GM21528 (cell line): ENCODE measurements around the gene PRR23E.

Source experiments
- ATAC-seq: cut with Tn5 transposase; IDR thresholded peaks from one replicate; pipeline ENCODE4 v1.9.1; 2021; ENCODE audit warnings: mild to moderate bottlenecking, moderate library complexity; ENCODE audit not compliant: unreplicated experiment, low FRiP score

PRR23E gene

GRCh38 chr3:127207727-127208482, 15.0 kb downstream of the PRR23E start:
- no peak for ATAC-seq

- no peak for ATAC-seq
Observed at GRCh38 chr3:127208483-127209100, 15.7 kb downstream of the PRR23E start.

GRCh38 chr3:127209155-127209839, 16.4 kb downstream of the PRR23E start:
- no peak for ATAC-seq

DNA sequence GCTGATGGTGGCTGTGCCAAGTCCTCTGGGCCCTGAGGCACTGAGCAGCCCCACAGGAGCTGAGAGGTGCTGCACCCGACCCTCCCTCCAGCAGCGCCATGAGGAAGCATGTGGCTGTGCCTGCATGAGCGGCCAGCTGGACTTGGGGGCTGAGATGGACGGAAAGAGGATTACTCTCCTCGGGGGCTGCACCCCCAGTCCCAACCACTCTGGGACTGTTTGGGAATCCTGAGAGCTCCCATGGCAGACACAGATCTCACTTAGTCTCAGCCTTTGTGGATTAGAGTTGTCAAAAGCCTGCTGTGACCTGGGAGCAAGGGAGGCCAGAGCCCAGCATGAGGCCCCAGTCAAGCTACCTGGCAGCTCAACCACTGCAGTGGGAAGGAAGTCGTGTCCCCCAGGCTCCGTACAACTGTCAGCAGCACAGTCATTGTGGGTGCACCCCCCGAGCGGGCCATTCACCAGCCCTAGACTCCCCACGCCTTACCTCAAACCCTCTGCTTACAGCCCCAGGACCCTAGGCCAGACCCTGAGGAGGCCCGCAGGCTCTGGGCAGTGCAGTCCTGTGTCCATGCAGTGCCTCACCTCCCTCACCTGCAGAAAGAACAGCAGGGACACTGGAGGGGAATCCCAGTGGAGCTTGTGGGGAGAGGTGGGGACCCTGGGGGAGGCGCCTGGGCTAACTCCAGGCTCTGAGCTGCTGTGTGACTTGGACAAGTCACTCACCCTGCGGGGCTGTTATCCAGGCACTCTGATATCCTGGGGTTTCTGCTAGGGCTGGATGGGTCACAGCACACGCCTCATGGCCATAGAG, 17.1 kb downstream of the PRR23E start:
- ATAC-seq: no peak

DNA sequence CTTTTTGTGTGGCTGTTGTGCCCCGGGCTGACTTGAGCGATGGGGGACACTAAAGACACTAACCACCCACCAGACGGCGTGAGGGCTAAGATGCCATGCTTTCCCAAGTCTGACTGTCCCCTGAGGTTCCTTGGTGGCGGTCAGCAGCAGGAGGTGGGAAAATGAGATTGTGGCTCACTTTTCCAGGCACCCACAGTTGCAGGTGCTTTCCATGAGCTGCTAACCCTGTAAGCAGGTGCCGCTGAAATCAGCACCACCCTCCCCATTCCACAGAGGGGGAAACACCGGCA, 17.7 kb downstream of the PRR23E start:
- no peak for ATAC-seq

DNA sequence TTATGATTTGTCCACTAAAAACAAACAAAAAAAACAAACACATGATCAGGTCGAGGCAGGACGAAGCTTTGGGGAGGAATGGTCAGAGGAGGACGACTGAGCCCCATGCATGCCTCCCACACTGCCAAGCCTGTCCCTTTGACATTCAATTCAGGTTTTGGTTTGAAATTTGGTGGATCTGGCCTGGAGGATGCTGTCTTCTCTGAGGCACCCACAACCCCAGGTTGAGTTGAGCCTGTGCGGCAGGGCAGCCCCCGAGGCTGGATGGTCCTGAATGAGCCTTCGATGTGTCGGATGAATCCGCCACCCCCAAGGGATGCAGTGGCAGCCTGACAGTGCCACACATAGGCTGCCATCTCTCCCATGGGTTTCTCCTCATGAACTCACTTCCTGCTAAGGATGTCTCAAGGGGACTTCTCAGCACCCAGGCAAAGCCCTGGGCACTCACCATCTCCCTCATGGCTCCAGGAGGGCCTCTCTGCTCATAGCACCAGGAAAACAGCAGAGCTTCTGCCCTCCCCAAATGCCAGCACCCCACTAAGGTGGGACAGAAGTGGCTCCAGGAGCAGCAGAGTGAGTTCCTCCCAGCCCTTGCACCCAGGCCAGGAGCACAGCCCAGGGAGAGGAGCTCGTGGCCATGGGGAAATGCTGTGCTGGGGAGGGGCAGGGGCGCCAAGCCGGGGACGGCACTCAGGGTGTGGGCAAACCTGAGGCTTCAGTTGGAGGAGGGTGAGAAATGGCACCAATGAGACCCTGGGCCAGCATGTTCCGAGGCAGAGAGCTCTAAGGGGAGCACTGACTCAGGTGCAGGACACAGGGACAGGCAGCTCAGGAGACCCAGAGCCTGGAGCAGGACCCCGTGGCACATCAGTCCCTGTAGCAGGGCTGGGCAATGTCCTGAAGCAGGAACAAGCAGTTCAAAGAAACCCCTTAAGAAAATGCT, 18.5 kb downstream of the PRR23E start:
- ATAC-seq: no peak

DNA sequence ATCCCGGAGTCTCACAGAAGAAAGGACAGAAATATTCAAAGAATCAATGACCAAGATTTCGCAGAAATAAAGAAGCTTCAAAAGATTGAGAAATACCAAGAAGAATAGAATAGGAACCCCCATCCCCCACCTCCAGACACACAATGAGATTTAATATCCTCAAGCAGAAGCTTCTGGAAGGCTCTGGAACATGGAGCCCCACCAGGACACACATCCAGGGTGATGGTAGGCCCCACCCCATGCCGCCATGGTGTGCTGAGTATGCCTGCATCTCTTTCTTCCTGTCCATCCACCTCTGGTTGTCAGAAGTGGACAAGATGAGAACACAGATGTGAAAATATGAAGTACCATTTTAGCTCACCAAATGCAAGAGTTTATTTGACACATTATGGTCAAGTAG, 19.3 kb downstream of the PRR23E start:
- ATAC-seq: no peak

DNA sequence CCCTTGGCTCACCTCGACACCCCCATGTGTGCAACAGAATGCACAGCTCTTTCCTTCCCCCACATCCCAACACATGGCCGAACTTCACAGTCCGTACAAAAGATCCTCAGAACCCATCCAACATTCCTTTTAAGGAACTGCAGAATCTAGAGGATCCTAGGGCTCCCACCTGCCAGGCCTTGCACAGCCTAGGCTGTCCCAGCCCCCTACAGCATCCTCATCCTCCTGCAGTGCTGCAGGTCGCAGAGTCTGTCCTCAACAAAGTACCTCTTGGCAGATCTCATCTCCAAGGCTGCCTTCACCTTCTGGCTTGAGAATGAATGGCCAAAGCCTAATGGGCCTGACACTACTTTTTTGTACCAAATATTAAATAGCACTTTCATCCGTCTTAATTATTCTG, 19.8 kb downstream of the PRR23E start:
- no peak for ATAC-seq

DNA sequence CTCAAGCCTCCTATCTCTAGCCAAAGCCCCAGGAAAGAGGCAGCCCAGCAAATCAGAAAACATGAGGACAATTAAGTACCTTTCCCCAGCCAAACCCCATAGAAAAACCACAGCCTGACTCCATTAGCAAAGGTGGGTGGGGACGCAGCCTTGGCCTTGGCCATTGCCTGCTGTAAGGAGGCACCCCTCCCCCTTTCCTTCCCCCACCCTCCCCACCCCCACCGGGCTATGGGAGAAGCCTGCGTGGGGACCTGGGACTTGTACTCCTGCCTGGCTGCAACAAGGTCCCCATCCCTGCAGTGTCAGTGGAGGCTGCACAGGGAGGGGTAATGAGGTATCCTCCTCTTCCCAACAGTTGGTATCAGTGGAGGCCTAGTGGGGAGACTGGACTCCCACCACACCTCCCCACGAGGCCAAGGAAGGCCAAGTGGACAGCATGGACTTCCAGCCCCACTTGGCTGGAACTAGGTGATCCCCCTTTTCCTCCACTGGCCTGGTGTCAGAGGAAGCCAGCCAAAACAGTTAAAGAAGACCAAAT, 20.5 kb downstream of the PRR23E start:
- ATAC-seq: no peak

- no peak for ATAC-seq
Observed at GRCh38 chr3:127214975-127215374, 22.0 kb downstream of the PRR23E start.

- no peak for ATAC-seq
Observed at GRCh38 chr3:127215714-127216414, 22.9 kb downstream of the PRR23E start.

GRCh38 chr3:127216415-127217261, 23.7 kb downstream of the PRR23E start:
- ATAC-seq: no peak

DNA sequence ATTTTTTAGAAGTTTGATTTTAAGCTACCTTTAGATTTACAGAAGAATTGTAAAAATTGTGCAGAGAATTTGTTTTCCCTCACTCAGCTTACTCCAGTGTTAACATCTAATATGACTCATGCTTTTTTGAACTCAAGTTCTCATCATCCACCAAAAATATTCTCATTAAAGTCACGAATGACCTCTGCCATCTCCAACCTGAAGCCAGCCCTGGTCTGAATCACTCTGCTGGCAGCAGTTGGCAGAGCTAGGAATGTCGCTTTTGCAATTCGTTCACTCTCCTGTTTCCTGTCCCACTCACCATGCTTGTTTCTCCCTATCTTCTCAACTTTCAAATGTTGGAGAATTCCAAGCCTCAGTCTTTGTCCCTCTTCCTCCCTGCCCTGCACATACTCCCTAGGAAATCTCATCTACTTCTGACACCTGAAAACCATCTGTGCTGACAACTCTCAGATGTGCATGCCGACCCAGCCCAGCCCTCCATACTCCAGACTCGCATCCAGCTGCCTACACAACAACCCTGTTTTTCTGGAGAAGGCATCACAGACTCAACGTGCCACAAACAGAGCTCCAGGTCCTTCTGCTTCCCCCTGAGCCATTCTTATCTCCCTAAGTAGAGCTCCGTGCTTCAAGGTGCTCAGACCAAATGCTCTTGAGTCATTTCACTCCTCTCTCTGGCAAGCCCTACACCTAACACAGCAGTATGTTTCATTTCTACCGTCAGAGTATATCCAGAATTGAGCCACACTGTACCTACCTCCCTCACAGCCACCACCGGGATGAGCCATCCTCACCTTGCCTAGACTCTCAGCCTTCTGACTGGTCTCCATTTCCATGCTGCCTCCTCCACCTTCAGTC, 24.9 kb downstream of the PRR23E start:
- no peak for ATAC-seq

DNA sequence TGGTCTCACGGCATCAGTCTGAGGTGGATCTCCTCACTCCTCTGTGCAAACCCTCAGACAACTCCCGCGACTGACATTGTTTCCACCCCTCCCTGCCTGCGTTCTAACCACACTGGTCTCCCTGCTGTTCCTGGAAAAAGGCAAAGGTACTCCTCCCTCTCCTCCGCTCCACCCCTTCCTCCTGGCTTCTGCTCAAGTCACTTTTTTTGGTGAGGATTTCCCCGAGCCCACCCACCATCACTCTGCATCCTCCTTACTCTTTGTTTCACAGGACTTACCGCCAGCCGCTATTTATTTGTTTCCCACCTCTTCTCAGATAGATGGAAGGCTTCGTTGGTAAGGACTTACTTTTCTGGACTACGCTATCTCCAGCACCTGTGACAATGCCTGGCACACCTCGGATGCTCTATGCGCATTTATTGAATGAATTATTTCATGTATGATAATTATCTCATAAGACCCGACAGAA, 25.6 kb downstream of the PRR23E start:
- no peak for ATAC-seq

DNA sequence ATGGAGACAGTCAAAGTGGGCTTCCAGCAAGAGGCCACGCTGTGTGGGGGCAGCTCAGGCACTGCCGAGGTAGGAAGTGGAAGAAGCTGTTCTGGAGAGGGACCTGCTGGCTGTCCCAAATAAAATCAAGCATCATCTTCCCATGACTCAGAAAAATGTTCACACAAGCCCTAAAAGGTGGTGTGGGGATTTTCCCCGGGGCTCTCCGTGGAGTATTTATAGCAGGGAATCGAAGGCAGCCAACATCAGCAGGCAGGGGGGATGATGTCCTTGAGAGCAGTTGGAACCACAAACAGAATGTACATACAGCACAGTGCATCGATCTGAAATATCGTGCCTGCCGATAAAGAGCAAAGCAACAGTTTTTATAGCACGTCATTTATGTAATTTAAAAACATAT, 27.6 kb downstream of the PRR23E start:
- ATAC-seq: no peak

DNA sequence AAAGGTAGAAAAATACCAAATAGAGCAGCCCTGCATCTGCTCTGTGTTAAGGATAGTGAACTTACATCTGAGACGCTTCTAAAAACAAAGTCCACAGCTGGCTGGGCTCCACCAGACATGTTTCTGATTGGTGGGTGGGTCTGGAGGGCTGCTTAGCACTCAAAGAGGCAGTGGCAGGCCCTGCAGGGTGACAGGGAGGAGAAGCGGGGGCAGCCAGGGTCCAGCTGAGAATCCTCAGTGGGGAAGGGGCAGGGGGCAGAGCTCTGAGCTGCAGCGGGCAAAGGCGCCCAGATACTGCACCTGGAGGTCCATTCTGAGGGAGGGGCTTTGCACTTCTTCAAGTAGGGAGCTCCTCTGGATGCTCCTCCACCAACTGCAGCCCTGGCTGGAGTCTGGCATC, 28.1 kb downstream of the PRR23E start:
- no peak for ATAC-seq

DNA sequence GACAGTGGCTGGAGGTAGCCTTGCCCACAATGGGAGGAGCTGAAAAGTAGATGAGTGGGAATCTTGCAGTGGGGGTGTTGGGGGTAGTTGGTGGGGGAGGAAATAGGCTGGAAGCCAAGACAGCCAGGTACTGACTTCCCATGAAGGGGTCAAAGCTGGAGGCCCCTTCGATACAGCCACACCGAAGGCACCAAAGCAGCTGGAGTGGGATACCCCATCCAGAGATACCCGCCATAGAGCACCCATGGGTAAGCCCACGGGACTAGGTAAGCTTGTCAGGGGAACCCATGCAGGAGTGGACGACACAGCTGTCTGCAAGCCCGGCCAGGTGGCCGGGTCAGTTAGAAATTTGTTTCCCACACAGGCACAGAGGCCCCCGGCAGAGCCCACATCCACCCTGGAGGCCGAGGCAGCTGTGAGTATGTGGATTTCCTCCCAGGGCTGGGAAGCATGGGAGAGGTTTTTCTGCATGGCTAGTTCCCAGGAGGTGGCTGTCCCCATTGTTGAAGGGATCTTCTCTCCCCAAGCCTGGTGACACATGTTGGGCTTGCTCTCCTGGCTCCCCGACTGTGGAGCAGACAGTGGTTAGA, 28.6 kb downstream of the PRR23E start:
- ATAC-seq: no peak
